Measurements from ENCODE around the gene DHFR. TPM values are rescaled to one million over a fixed set of nuclear protein-coding genes. Genes with fewer than 3 reads are reported as not detected.

DHFR gene
- total RNA-seq, 1 donor from 2014 or later = 9.0 TPM

GRCh38 chr5:80655231-80655774, 520 bp upstream of the DHFR start:
- TF ChIP-seq CTCF (IDR thresholded peaks at IDR 0.05) = no peak
- peaks cover 19% of the 10 kb centered on the region for H3K4me1 ChIP-seq
- H3K27ac ChIP-seq = peak overlapping the region; percentile 93
- peaks cover 35% of the 10 kb centered on the region for H3K36me3 ChIP-seq
- intact Hi-C loops (cut with DNase I) = no loop called here
- no peak for ATAC-seq
- DNase-seq = no peak
- no peaks in the 10 kb centered on the region for H3K9me3 ChIP-seq
- no peaks in the 10 kb centered on the region for H3K27me3 ChIP-seq
- peak overlapping the region; percentile 83 for H3K4me3 ChIP-seq

GRCh38 chr5:80654054-80654390, 761 bp downstream of the DHFR start:
- Histone ChIP-seq H3K9me3 (no peaks in the 10 kb centered on the region), H3K36me3 (peaks cover 23% of the 10 kb centered on the region), H3K4me3 (peak overlapping the region; percentile 83), H3K27ac (no peak overlapping the region), H3K4me1 (peaks cover 19% of the 10 kb centered on the region), H3K27me3 (no peaks in the 10 kb centered on the region)
- intact Hi-C loops (cut with DNase I) = no loop called here
- ATAC-seq = no peak
- no peak for DNase-seq
- no peak for TF ChIP-seq CTCF (IDR thresholded peaks at IDR 0.05)

GRCh38 chr5:80653502-80653901, 1.3 kb downstream of the DHFR start:
- ATAC-seq (no peak), DNase-seq (no peak)
- Histone ChIP-seq H3K27me3 (no peaks in the 10 kb centered on the region), H3K4me3 (peak overlapping the region; percentile 83), H3K4me1 (peaks cover 19% of the 10 kb centered on the region), H3K36me3 (peaks cover 17% of the 10 kb centered on the region), H3K27ac (no peak overlapping the region), H3K9me3 (no peaks in the 10 kb centered on the region)
- intact Hi-C loops (cut with DNase I) = no loop called here
- no peak for TF ChIP-seq CTCF (IDR thresholded peaks at IDR 0.05)

GRCh38 chr5:80646926-80647325, 7.9 kb downstream of the DHFR start:
- no peak for TF ChIP-seq CTCF (IDR thresholded peaks at IDR 0.05)
- Histone ChIP-seq H3K4me1 (no peaks in the 10 kb centered on the region), H3K9me3 (no peaks in the 10 kb centered on the region), H3K27ac (no peak overlapping the region), H3K27me3 (no peaks in the 10 kb centered on the region), H3K36me3 (no peaks in the 10 kb centered on the region), H3K4me3 (no peak overlapping the region)
- no peak for DNase-seq
- intact Hi-C loops (cut with DNase I) = no loop called here
- ATAC-seq = no peak

GRCh38 chr5:80644900-80645299, 9.9 kb downstream of the DHFR start:
- ATAC-seq = no peak

More at GRCh38 chr5:80644900-80645299, 9.9 kb downstream of the DHFR start:
- no peaks in the 10 kb centered on the region for H3K27me3 ChIP-seq
- H3K9me3 ChIP-seq = no peaks in the 10 kb centered on the region
- TF ChIP-seq CTCF (IDR thresholded peaks at IDR 0.05) = no peak
- intact Hi-C loops (cut with DNase I) = no loop called here
- H3K36me3 ChIP-seq = no peaks in the 10 kb centered on the region
- no peaks in the 10 kb centered on the region for H3K4me1 ChIP-seq
- no peak for DNase-seq
- no peak overlapping the region for H3K4me3 ChIP-seq
- H3K27ac ChIP-seq = no peak overlapping the region
